A172 (cell line): ENCODE measurements around the gene PDE7B. TPM values are rescaled to one million over a fixed set of nuclear protein-coding genes. Genes with fewer than 3 reads are reported as not detected.
"Not testable (repeated sequence)": the region's sequence is repeated elsewhere in the genome, so short reads cannot be mapped to it uniquely, and the experiment has no call there.

Experiments used
- DNase-seq: peaks from one replicate; pipeline ENCODE4 v3.0.0-alpha.2; 2015; ENCODE audit warnings: low spot score
- total RNA-seq: library from RNA; depleted of rRNA; stranded (reverse); fragments of >200 nt; shearing (Covaris generic); gene quantifications from 2 replicates; pipeline ENCODE4 v1.2.3, GENCODE V29; 2014

The PDE7B gene
- total RNA-seq, 1 experiment from 2014 or later: 0.05 TPM

GRCh38 chr6:136180704-136181511 is 329.4 kb downstream of the PDE7B start:
- no peak for DNase-seq

- no peak for DNase-seq
These were observed 330.0 kb downstream of the PDE7B start for GRCh38 chr6:136181512-136181833.

DNA sequence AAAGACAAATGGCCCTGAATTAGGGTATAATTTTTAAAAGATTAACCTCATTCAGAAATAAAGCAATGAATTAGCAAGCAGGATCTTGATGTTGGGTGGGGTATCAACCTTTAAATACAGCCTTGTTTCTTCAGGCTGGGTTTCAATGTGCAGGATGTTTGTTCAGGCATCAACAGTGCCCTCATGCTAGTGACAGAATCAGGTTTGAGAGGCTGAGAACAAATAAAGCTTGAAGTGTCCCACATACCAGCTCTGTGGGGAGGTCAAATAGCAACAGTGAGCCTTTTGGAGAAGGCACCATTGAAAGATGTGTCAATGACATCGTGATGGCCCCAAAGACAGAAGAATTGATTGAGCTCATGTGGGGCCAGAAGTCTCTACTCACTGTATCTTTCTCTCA is 330.4 kb downstream of the PDE7B start:
- no peak for DNase-seq

DNA sequence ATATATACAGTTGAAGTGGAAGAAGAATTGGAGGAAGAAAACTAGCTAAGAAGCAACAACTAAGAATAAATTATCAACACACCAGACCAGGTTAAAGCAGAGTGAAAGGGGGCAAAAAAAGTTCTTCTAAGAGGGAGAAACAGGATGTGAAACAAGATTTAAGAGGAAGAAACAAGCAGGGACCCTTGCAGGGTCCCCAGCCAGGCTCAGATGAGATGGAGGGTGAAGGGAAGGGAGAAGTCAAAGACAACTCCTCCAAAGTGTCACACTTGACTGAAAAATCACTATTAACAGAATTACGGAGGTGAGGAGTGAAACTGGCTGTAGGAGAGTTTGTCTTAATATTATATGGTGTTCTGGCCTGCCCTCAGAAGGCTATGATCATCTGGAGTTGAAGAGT is 333.2 kb downstream of the PDE7B start:
- no peak for DNase-seq

DNA sequence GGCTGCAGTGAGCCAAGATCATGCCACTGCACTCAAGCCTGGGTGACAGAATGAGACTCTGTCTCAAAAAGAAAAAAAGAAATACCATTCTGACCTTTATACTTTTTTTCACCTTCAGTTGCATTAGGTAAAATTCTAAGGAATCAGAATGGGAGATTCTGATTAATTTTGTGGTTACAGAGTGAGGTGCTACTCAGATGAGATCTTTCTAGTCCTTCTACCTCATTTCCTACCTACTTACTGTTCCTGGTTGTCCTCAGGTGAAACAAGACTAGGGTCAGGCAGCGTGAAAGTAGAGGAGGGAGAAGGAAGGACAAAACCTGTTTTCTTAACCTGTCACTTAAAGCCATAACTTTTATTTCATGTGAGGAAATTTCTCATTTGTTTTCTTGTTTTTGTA is 334.9 kb downstream of the PDE7B start:
- DNase-seq: no peak

GRCh38 chr6:136188486-136188885 is 337.0 kb downstream of the PDE7B start:
- no peak for DNase-seq

DNA sequence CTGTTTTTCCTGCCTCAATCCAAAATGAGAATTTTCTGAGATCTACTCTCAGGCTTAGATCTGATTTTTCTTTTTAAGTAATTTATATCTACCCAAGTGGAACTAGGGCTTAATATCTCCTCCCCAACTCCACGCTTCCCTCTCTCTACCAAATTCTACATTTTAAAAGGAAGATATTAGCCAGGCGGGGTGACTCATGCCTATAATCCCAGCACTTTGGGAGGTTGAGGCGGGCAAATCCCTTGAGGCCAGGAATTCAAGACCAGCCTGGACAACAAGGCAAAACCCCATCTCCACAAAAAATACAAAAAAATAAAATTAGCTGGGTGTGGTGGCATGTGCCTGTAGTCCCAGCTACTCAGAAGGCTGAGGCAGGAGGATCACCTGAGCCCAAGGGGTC is 337.6 kb downstream of the PDE7B start:
- DNase-seq: no peak

GRCh38 chr6:136191606-136192312 is 340.3 kb downstream of the PDE7B start:
- no peak for DNase-seq

DNA sequence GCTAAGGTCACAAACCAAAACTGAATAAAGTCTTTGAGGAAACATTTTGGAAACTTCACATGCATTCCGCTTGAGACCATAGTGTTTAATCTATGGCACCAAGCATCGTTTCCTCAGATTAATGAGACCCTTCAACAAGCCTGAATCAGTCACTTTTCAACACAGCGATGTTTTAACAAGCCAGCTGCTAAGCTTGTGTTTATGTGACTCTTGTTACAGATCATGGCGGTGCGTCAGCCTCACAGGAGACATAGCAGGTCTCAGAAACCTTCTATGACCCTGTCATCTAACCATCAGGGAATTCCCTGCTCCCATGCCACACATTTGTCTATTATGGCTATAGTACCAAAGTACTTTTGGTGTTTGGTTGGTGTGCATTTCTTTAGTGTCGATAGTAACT is 341.4 kb downstream of the PDE7B start:
- DNase-seq: no peak

DNA sequence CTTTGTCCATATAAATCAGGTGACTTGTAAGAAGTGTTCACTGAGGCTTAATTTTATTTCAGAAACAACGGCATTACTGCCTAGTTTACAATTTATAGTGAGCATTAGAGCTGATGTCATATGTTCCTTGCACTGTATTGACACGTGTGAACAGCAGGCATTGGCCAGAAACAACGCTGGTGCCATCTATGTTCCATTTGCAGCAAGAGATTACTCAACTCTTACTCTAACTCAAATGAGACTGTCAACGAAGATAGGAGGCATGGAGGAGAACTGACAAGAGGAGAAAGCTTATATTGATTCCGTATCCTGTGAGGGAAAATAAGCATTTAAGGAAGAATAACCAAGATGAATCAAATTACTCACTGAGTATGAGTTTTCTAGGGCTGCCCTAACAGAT is 350.2 kb downstream of the PDE7B start:
- DNase-seq: no peak

GRCh38 chr6:136208783-136209182 is 357.3 kb downstream of the PDE7B start:
- no peak for DNase-seq

- DNase-seq: no peak
These were observed 358.0 kb downstream of the PDE7B start for GRCh38 chr6:136209496-136209895.

- DNase-seq: no peak
These were observed 359.1 kb downstream of the PDE7B start for GRCh38 chr6:136210398-136211165.

GRCh38 chr6:136212608-136213007 is 361.1 kb downstream of the PDE7B start:
- DNase-seq: no peak

DNA sequence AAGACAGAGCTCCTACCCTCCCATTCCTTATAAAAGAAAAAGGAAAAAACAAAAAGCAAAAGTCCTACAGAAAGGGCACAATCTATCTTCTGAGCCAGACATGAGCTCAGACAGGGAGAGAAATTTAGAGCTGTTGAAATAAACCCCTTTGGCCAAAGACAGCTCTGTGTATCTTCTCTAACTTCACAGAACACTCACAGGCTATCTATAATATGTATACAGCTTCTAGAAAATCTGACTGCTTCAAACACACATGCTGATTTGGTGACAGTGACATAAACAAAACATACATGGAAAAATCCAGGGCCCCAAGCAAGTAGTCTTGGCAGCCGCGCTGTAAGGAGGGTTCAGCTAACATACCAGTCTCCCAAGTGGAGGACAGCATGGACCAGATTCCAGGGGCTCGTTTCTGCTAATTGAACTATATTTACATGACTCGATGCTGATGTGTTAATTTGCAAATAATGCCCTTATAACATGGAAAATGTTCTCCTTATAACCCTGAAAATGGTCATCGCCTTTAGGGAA is 361.6 kb downstream of the PDE7B start:
- DNase-seq: no peak

GRCh38 chr6:136213853-136214252 is 362.4 kb downstream of the PDE7B start:
- no peak for DNase-seq

GRCh38 chr6:136216503-136217401 is 365.3 kb downstream of the PDE7B start:
- DNase-seq: no peak

DNA sequence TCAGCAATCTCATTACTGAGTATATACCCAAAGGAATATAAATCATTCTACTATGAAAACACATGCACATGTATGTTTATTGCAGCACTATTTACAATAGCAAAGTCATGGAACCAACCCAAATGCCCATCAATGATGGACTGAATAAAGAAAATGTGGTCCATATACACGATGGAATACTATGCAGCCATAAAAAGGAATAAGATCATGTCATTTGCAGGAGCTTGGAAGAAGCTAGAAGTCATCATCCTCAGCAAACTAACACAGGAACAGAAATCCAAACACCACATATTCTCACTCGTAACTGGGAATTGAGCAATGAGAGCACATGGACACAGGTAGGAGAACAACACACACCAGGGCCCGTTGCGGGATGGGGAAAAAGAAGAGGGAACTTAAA is 373.5 kb downstream of the PDE7B start:
- DNase-seq: not testable (repeated sequence)

- DNase-seq: peak; percentile 20
These were observed 374.0 kb downstream of the PDE7B start for GRCh38 chr6:136225496-136225895.

GRCh38 chr6:136226027-136226673 is 374.6 kb downstream of the PDE7B start:
- DNase-seq: peak; percentile 42
